ENCODE data around the gene GALNT7.

GALNT7 gene

DNA sequence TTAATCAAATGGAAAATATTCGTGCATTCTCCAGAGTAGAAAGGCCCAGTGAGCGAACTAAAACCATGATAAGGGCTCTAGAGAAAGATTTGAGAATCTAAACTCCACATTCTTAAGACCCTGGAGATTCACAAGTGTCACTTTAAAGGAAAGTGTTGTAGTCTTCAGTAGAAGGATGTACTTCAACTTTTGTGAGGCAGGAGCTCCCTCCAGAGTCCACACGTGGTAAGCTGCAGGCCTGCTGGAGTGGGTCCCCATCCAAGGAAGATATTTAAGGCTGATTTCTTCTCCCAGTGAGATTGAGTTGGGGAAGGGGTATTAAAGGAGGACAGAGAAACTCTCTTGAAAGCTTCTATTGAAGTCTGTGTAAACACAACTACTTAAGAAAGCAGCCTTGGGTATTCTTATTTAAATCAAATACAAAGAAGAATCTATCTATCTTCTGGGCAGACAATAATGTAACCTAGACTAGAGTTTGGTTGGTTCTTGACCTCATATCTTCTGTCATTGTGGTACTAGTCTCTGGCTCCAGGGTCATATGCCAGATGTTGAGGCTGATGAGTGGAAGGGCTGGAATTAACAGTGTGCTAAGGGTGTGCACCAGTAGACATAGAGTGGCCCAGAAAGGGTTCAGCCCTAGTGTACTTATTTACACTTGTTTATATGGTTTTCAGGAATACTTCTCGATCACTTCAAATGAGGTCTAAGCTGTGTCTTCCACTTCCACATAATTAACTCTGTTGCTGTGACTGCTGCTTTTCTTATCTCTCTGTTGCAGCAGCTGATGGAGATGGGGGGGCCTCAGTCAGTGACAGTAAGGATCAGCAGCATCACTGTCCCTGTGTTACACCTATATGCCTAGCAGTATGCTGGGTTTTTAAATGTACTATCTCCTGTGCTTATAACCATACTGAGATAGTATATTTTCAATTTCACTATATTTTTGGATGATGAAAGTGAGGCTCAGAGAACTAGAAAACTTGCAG lies 89.4 kb downstream of the GALNT7 start:
- Histone ChIP-seq H3K4me3 (ENCODE audit: low read length) (no peak overlapping the region), H3K9me3 (replicated peaks; ENCODE audit: low read length) (no peaks in the 10 kb centered on the region), H3K27me3 (ENCODE audit: control insufficient read depth, insufficient read depth, low read length) (peaks cover 5% of the 10 kb centered on the region), H3K4me2 (ENCODE audit: low read length) (no peak overlapping the region), H3K4me1 (ENCODE audit: control insufficient read depth, insufficient read depth, low read length) (no peaks in the 10 kb centered on the region), H3K9ac (ENCODE audit: low read depth, low read length) (no peak overlapping the region), H3K36me3 (ENCODE audit: insufficient read depth, low read length) (no peaks in the 10 kb centered on the region)

DNA sequence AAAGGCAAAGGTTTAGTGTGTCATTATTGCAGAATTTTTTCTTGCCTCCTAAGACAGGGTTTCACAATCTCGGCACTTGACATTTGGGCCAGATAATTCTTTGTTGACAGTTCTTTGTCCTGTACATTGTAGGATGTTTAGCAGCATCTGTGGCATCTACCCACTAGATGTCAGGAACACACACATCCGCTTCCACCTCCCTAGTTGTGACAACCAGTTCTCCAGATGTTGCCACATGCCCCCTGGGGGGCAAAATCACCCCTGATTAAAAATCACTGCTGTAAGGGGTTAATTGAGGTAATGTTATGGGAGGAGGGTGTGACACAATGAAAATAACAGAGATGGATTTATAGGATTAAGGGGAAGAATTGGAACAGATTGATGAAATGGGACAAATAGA lies 90.3 kb downstream of the GALNT7 start:
- Histone ChIP-seq H3K9me3 (replicated peaks; ENCODE audit: low read length) (no peaks in the 10 kb centered on the region), H3K27me3 (ENCODE audit: control insufficient read depth, insufficient read depth, low read length) (peaks cover 5% of the 10 kb centered on the region), H3K4me1 (ENCODE audit: control insufficient read depth, insufficient read depth, low read length) (no peaks in the 10 kb centered on the region), H3K4me3 (ENCODE audit: low read length) (no peak overlapping the region), H3K9ac (ENCODE audit: low read depth, low read length) (no peak overlapping the region), H3K4me2 (ENCODE audit: low read length) (no peak overlapping the region), H3K36me3 (ENCODE audit: insufficient read depth, low read length) (no peaks in the 10 kb centered on the region)

DNA sequence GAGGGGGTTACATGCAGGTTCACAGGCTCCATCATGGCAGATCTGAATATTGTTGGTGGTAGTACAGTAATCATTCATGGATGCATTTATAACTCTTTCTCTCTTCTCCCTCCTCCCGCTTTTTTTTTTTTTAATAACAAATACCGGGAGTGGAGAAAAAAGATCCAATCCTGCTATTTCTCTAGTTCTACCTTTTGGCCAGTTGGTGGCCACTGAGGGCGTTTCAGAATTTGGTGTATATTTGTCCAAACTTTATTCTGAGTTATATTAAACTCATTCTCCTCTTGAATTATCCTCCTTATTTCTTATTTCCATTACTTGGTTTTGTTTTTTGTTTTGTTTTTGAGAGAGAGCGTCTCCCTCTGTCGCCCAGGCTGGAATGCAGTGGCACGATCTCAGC lies 90.7 kb downstream of the GALNT7 start:
- Histone ChIP-seq H3K27me3 (ENCODE audit: control insufficient read depth, insufficient read depth, low read length) (peaks cover 5% of the 10 kb centered on the region), H3K9me3 (replicated peaks; ENCODE audit: low read length) (no peaks in the 10 kb centered on the region), H3K9ac (ENCODE audit: low read depth, low read length) (no peak overlapping the region), H3K4me1 (ENCODE audit: control insufficient read depth, insufficient read depth, low read length) (peaks cover 3% of the 10 kb centered on the region), H3K4me2 (ENCODE audit: low read length) (no peak overlapping the region), H3K36me3 (ENCODE audit: insufficient read depth, low read length) (no peaks in the 10 kb centered on the region), H3K4me3 (ENCODE audit: low read length) (no peak overlapping the region)

DNA sequence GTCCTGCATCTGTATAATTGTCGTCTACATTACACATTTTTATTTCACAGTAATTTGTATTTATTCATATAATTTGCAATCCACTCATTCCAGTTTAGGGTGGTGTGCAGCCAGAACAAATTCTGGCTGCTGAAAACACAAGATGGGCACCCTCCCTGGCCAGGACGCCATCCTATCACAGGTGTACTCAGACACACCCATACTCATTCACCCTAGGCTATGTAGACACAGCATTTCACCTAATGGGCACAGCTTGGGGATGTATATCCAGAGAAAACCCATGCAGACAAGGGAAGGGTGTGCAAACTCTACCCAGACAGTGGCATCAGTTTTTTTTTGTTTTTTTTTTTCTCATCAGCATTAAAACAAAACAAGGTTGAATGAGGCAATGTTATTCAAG lies 92.4 kb downstream of the GALNT7 start:
- no peak overlapping the region for H3K4me2 ChIP-seq (ENCODE audit: low read length)
- no peak overlapping the region for H3K4me3 ChIP-seq (ENCODE audit: low read length)
- H3K9me3 ChIP-seq (replicated peaks; ENCODE audit: low read length): no peaks in the 10 kb centered on the region
- no peaks in the 10 kb centered on the region for H3K27me3 ChIP-seq (ENCODE audit: control insufficient read depth, insufficient read depth, low read length)
- H3K4me1 ChIP-seq (ENCODE audit: control insufficient read depth, insufficient read depth, low read length): peaks cover 10% of the 10 kb centered on the region
- no peaks in the 10 kb centered on the region for H3K36me3 ChIP-seq (ENCODE audit: insufficient read depth, low read length)
- no peak overlapping the region for H3K9ac ChIP-seq (ENCODE audit: low read depth, low read length)

- Histone ChIP-seq H3K27me3 (ENCODE audit: control insufficient read depth, insufficient read depth, low read length) (no peaks in the 10 kb centered on the region), H3K4me3 (ENCODE audit: low read length) (no peak overlapping the region), H3K9me3 (replicated peaks; ENCODE audit: low read length) (no peaks in the 10 kb centered on the region), H3K4me2 (ENCODE audit: low read length) (no peak overlapping the region), H3K36me3 (ENCODE audit: insufficient read depth, low read length) (no peaks in the 10 kb centered on the region), H3K4me1 (ENCODE audit: control insufficient read depth, insufficient read depth, low read length) (peaks cover 10% of the 10 kb centered on the region), H3K9ac (ENCODE audit: low read depth, low read length) (no peak overlapping the region)
Observed at GRCh38 chr4:173262375-173262774, 93.8 kb downstream of the GALNT7 start.

DNA sequence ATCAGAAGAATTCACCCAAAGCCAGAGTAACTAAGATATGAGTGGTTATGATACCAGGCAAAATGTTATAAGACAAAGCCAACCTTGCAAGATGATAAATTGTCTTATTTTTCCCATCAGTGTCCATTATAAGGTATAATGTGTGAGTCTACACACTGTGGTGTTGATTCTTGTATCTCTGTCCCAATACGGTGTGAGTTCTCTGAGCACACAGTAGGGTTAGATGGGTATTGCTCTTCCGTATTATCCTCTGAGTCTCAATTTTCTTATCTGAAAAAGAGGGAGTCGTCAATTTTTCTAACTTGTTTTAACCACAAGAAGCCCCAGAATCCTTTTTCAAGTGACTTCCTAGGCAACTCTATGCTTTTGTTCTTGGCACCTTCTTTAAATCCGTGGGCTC lies 95.6 kb downstream of the GALNT7 start:
- H3K9ac ChIP-seq (ENCODE audit: low read depth, low read length): no peak overlapping the region
- no peaks in the 10 kb centered on the region for H3K36me3 ChIP-seq (ENCODE audit: insufficient read depth, low read length)
- no peaks in the 10 kb centered on the region for H3K9me3 ChIP-seq (replicated peaks; ENCODE audit: low read length)
- no peaks in the 10 kb centered on the region for H3K27me3 ChIP-seq (ENCODE audit: control insufficient read depth, insufficient read depth, low read length)
- H3K4me3 ChIP-seq (ENCODE audit: low read length): peak overlapping the region; percentile 19
- peaks cover 10% of the 10 kb centered on the region for H3K4me1 ChIP-seq (ENCODE audit: control insufficient read depth, insufficient read depth, low read length)
- H3K4me2 ChIP-seq (ENCODE audit: low read length): peak overlapping the region; percentile 39

DNA sequence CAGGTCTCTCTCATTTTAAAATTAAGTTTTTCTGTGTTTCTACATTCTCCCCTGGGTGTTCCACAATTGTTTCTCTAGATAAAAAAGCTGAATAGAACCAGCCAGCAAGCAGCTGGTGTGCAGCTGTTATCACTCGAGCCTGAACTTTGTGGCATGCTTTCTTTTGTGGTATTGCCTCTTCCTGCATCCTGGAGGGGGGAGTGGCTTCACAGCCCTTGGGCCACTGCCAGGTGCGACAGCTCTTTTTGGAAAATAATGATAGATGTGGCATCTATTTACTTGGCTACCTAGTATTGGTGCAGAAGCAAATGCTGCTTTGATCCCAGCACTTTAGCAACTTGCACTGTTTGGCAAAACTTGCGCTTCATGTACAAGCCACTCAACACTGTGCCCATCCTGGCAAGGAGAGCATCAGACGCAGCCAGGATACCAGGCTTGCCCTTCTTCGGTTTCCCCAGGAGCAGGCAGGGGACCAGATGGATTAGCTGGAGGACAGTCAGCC lies 96.1 kb downstream of the GALNT7 start:
- Histone ChIP-seq H3K4me3 (ENCODE audit: low read length) (no peak overlapping the region), H3K4me2 (ENCODE audit: low read length) (peak overlapping the region; percentile 39), H3K9me3 (replicated peaks; ENCODE audit: low read length) (no peaks in the 10 kb centered on the region), H3K9ac (ENCODE audit: low read depth, low read length) (no peak overlapping the region), H3K36me3 (ENCODE audit: insufficient read depth, low read length) (no peaks in the 10 kb centered on the region), H3K4me1 (ENCODE audit: control insufficient read depth, insufficient read depth, low read length) (peaks cover 10% of the 10 kb centered on the region), H3K27me3 (ENCODE audit: control insufficient read depth, insufficient read depth, low read length) (no peaks in the 10 kb centered on the region)

GRCh38 chr4:173265751-173266150 lies 97.1 kb downstream of the GALNT7 start:
- no peaks in the 10 kb centered on the region for H3K27me3 ChIP-seq (ENCODE audit: control insufficient read depth, insufficient read depth, low read length)
- no peak overlapping the region for H3K9ac ChIP-seq (ENCODE audit: low read depth, low read length)
- no peak overlapping the region for H3K4me3 ChIP-seq (ENCODE audit: low read length)
- no peak overlapping the region for H3K4me2 ChIP-seq (ENCODE audit: low read length)
- H3K4me1 ChIP-seq (ENCODE audit: control insufficient read depth, insufficient read depth, low read length): peaks cover 10% of the 10 kb centered on the region
- H3K9me3 ChIP-seq (replicated peaks; ENCODE audit: low read length): no peaks in the 10 kb centered on the region
- no peaks in the 10 kb centered on the region for H3K36me3 ChIP-seq (ENCODE audit: insufficient read depth, low read length)

GRCh38 chr4:173267711-173268110 lies 99.1 kb downstream of the GALNT7 start:
- no peaks in the 10 kb centered on the region for H3K27me3 ChIP-seq (ENCODE audit: control insufficient read depth, insufficient read depth, low read length)
- H3K4me3 ChIP-seq (ENCODE audit: low read length): no peak overlapping the region
- peaks cover 11% of the 10 kb centered on the region for H3K4me1 ChIP-seq (ENCODE audit: control insufficient read depth, insufficient read depth, low read length)
- H3K36me3 ChIP-seq (ENCODE audit: insufficient read depth, low read length): no peaks in the 10 kb centered on the region
- no peak overlapping the region for H3K9ac ChIP-seq (ENCODE audit: low read depth, low read length)
- no peaks in the 10 kb centered on the region for H3K9me3 ChIP-seq (replicated peaks; ENCODE audit: low read length)
- H3K4me2 ChIP-seq (ENCODE audit: low read length): no peak overlapping the region

- peaks cover 15% of the 10 kb centered on the region for H3K4me1 ChIP-seq (ENCODE audit: control insufficient read depth, insufficient read depth, low read length)
- no peaks in the 10 kb centered on the region for H3K9me3 ChIP-seq (replicated peaks; ENCODE audit: low read length)
- no peaks in the 10 kb centered on the region for H3K27me3 ChIP-seq (ENCODE audit: control insufficient read depth, insufficient read depth, low read length)
- no peaks in the 10 kb centered on the region for H3K36me3 ChIP-seq (ENCODE audit: insufficient read depth, low read length)
- no peak overlapping the region for H3K4me3 ChIP-seq (ENCODE audit: low read length)
- no peak overlapping the region for H3K9ac ChIP-seq (ENCODE audit: low read depth, low read length)
- H3K4me2 ChIP-seq (ENCODE audit: low read length): no peak overlapping the region
Observed at GRCh38 chr4:173269280-173269679, 100.7 kb downstream of the GALNT7 start.

GRCh38 chr4:173270312-173271027 lies 101.9 kb downstream of the GALNT7 start:
- H3K4me3 ChIP-seq (ENCODE audit: low read length): no peak overlapping the region
- no peak overlapping the region for H3K4me2 ChIP-seq (ENCODE audit: low read length)
- H3K27me3 ChIP-seq (ENCODE audit: control insufficient read depth, insufficient read depth, low read length): no peaks in the 10 kb centered on the region
- H3K9ac ChIP-seq (ENCODE audit: low read depth, low read length): no peak overlapping the region
- peaks cover 7% of the 10 kb centered on the region for H3K4me1 ChIP-seq (ENCODE audit: control insufficient read depth, insufficient read depth, low read length)
- H3K36me3 ChIP-seq (ENCODE audit: insufficient read depth, low read length): no peaks in the 10 kb centered on the region
- no peaks in the 10 kb centered on the region for H3K9me3 ChIP-seq (replicated peaks; ENCODE audit: low read length)
